Hematopoietic multipotent progenitor cell treated with erythropoietin and hydrocortisone succinate and interleukin-3 and kit ligand, for 15 days (in vitro differentiated cells): ENCODE results near the gene ZNF768.
"Not testable (repeated sequence)": the region's sequence is repeated elsewhere in the genome, so short reads cannot be mapped to it uniquely, and the experiment has no call there.

Experiments
- DNase-seq: peaks from one replicate; pipeline ENCODE4 v3.0.0-alpha.2; 2015; ENCODE audit warnings: low spot score

ZNF768 gene

DNA sequence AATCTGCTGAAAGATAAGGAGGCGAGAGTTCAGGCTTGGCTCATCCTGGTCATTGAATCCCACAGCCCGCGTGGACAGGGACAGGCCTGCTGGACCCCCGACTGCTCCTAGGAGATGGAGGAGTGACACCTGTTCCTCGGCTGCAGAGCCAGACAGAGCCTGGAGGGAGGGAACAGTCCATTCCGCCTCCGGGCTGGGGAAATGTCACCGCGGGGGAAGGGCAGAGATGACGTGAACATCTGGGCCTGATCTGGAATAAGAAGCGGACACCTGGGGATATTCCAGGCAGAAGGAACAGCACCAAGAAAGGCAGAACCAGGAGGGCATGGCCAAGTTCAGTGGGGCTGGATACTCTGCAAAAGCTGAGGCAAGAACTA lies 6.8 kb upstream of the ZNF768 start:
- DNase-seq, result no peak

DNA sequence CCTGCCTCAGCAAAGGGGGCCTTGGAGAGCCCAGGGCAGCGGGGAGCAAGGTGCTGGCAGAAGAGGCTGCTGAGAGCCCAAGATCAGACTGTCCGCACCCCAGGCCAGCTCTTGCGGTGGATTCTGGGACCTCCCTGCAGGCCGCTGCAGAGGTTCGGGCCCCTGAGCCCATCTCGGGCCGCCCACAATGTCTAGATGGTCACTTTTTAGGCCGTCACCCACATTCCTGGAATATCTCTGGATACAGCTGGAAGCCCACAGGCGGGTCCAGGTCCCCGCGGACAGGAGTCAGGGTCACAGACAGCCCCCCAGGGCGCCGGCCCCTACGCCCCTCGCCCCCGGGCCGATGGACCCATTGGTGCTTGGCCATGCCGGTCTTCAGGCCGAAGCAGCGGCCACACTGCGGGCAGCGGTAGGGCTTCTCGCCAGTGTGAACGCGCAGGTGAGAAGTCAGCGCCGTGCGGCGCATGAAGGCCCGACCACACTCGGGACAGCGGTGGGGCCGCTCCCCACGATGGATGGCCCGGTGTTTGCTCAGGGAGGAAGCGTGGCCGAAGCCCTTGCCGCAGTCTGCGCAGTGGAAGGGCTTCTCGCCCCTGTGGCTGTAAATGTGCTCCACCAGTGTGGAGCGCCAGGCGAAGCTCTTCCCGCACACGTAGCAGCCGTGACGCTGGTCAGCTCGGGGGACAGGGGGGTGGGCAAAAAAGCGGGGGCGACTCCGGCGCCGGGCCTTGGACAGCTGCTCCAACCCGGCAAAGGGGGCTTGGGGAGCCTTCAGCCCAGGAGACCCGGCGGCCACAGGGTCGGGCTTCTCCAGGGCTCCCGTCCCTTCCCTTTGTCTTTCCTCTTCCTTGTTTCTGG lies 6.1 kb upstream of the ZNF768 start:
- DNase-seq, result no peak

DNA sequence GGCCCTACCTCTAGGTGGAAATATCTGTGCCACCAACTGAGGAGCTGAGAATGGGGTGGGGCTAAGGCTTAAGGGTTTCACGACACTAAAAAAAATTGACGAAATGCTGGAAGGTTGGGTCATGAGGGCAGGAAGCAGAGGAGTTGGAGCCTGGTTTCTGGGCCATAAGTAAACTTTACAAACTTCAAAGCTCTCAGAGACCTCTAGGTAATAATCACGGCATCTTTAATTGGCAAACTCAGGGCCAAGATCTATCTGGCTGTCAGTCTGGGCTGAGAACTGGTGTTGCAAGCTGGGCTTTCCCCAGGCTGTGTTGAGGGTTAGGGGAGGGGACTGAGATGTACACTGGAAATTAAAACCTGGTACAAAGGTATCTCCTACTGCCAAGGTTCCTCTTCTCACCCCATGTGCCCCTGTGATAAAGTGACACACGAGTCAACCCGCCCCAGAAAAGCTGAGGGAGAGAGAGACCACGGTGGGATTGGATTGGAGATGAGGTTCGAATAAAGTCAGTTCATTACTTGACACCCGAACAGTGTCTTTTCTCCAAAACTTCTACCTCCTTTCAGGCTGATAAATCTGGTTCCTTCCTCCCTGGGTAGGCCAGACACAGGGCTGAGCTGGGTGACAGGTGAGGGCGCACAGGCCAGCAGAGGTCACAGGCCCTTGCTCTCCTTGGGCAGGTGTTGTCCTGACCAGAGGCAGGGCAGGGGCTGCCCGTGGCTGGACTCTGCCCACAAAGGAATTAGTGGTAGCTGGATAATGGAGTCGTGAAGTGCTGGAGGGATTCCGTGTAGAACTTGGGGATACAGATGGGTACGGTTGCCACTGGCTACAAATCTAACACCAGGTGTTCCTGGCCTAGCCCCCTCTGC lies 4.0 kb upstream of the ZNF768 start:
- DNase-seq, result no peak

DNA sequence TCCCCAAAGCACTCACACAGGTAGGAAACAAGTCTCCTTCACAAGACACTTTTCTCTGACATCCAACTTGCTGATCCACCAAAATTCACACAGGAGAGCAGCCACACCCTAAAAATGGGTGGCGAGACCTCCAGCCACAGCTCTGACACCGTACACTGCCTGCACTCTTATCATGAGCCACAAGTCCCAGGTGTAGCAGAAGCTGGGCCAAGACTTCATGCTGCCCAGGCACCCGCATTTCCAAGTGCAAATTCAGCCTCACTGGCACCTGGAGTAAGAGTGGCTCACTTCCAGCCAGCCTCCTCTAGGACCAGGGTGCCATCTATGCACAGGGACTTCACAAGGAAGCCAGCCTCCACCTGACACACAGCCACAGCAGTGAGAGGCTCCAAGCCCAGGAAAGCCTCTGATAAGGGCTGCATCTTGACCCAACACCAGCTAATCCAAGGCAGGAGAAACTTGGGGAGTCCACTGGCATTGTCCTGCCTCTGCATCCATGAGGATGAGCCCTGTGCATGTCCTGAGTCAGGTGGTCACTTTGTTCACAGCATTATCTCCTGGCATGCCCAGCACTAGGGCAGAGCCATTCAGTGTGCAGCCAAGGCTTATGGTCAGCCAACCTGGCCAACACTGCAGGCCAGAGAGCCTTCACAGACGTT lies 2.6 kb upstream of the ZNF768 start:
- DNase-seq, result peak; percentile 42

DNA sequence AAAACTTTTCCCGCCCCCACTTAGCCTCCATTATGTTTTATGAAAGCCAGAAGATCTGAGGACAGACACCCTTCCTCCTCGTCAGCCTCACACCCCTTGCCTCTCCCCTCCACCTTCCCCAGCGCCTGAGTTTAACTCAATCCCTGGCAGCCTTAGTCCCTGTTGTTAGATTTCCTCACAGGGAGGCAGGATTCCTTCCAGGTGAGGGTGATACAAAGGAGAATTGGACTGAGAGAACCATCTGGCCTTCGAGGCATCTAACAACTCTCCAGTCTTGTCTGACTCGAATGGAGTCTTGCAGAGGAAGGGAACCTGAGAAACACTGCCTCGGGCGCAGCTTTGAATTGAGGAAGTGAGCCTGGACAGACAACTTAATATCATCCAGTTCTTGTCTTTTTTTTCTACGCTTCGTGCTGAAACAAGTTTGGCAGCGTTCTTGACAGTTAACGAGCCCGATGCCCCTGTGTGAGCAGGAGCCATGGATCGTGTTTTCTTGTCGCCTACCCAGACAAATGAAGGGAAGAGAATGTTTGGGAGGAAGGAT lies 1.3 kb upstream of the ZNF768 start:
- no peak for DNase-seq

DNA sequence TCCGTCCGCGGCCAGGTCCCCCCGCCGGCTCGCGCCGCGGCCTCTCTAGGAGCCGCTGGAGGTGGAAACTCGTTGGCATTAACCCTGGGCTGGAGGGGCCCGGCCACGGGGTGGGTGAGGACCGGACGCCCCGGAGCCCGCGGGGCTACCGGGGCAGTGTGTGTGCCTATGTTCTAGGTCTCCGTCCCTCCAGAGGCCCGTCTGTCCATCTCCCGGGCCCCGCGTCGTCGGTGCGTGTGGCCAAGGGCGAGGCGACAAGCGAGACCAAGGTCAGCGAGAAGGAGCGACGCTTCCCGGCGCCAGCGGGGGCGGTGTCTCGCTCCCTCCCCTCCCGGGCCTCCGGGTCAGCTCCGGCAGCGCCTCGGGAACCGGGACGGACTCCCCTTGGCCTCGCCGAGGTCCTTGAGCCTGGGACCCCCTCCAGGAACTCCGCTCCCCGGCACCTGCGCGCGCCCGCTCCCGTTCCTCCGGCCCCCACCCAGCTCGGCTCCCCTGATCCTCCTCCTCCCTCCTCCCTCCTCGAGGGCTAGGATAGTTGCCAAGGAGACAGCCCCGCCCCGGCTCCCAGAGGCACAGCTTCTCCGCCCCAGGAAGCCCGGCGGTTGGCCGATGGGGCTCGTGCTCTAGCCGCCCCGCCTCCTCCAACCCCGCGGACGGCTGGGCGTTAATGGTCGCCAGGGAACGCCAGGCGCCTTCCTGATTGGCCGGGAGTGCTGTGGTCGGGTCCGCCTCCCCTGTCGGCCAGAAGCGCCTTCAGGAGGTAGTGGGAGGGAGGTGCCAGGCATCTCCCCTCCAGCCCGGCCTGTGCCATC lies 663 bp upstream of the ZNF768 start:
- peak; percentile 98 for DNase-seq

DNA sequence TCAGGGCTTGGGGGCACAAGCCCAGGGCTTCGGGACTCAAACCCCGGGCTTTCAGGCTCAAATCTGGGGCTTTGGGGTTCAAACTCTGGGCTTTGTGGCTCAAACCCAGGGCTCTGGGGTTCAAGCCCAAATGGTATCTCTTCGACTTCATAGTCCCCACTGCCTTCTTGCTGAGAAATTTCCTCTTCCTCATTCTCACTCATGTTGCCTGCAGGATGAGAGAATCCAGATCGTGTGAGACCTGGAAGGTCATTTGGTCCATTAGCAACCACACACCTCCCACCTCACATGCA lies 576 bp downstream of the ZNF768 start:
- DNase-seq, result no peak

DNA sequence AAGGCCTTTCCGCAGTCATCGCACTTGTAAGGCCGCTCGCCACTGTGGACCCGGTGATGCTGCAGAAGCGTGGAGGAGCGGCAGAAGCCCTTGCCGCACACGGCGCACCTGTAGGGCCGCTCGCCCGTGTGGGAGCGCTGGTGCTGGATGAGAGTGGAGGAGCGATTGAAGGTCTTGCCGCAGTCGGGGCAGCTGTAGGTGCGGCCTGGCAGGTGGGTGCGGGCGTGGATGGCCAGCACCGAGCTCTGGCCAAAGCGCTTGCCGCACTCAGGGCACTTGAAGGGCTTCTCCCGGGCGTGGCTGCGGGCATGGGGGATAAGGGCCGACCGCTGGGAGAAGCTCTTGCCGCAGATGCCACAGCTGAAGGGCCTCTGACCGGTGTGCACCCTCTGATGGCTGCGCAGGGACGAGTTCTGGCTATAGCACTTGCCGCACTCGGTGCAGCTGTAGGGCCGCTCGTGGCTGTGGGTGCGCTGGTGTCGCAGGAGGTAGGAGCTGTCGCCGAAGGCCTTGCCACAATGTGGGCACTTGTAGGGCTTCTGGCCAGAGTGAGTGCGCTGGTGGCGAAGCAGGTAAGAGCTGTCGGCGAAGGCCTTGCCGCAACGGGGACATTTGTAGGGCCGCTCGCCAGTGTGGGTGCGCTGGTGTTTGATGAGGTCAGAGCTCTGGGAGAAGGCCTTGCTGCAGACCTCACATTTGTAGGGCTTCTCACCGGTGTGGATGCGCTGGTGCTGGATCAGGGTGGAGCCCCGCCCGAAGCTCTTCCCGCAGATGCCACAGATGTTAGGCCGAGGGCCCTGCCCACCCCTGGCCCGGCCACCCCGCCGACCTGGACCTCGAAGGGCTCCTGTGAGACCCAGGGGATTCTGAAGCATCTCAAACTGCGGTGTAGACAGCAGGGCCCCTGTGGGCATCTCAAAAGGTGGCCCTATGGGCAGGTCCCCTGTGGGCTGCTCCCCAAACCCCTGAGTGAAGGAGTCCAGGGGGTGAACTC lies 1.5 kb downstream of the ZNF768 start:
- no peak for DNase-seq

DNA sequence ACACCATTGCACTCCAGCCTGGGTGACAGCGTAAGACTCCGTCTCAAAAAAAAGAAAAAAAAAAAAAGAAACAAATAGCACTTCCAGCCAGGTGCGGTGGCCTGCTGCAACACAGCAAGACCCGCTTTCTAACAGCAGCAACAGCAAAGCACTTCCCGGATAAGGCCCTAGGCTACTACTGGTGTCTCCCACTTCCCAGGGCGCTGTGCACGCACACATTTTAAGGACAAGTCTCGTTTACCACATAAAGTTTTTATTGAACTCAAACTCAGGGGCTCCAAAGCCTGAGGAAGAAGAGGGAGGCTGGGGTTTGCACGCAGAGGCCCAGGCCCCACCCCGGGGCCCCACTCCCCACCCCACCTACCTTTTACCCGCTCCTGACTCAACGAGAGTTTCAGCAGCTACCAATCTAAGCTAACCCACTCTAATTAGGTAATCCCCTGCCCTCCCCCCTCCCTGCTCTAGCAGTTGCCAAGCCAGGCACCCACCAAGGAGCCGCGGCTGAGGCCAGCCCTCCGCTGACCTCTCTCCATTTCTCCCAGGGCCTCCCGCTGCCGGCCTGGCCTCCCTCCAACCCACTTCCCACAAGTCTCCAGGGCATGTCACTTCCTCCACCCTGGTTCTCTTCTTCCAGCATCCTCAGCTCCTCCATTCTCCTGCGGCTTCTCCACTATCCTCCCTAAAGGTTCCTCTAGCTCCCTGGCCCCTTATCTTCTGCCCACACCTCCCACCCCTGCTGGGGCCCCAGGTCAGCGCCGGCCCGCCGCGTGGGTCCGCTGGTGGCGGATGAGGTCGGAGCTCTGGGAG lies 2.4 kb downstream of the ZNF768 start:
- no peak for DNase-seq

DNA sequence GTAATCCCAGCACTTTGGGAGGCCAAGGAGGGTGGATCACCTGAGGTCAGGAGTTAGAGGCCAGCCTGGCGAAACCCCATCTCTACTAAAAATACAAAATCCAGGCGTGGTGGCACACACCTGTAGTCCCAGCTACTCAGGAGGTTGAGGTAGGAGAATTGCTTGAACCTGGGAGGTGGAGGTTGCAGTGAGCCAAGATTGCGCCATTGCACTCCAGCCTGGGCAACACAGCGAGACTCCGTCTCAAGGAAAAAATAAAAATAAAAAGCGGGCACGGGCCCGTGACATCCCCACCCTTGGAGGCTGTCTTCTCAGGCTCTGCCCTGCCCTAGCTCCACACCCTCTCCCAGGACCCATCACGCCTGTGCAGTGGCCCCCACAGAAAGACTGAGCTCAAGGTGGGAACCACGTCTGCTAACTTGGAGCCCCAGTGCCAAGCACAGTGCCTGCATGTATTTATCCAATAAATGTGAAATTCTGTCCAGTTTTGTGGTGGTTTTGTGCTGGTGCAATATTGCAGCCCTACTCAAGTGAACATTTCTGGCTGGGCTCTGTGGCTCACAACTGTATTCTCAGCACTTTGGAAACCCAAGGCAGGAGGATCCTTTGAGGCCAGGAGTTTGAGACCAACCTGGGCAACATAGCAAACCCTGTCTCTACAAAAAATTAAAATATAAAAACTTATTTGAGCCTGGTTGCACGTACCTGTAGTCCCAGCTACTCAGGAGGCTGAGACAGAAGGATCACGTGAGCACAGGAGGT lies 3.5 kb downstream of the ZNF768 start:
- not testable (repeated sequence) for DNase-seq

DNA sequence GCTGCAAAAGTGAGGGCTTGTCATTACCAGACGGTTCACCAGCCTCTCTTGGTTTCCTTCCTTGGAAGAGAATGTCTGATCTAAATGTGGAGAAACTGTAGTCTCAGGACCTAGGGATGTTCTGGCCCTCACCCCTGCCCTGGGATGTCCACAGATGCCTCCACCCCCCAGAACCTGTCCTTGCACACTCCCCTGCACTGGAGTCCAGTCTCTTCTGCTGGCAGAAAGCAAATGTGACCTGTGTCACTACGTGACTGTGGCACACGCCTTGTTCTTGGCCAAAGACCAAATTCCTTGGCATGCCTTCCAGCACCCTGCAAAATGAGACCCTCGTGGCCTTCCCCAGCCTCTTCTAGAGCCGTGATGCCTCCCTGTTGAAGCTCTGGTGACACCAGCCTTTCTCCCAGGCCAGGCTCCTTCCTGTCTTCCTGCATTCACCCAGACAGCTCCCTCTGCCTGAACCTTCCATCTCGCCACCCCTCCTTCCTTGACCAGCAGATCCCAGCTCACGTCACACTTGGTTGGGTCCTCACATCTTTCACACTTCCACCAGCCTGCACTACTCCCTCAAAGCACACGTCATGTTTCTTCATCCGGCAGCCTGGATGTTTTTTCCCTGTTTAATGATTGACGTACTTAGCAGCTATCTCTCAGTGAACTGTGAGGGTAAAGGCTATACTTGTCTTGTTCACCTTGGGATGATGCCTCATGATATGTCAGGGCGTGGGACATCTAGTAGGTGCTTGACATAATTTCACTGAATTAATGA lies 4.3 kb downstream of the ZNF768 start:
- no peak for DNase-seq

DNA sequence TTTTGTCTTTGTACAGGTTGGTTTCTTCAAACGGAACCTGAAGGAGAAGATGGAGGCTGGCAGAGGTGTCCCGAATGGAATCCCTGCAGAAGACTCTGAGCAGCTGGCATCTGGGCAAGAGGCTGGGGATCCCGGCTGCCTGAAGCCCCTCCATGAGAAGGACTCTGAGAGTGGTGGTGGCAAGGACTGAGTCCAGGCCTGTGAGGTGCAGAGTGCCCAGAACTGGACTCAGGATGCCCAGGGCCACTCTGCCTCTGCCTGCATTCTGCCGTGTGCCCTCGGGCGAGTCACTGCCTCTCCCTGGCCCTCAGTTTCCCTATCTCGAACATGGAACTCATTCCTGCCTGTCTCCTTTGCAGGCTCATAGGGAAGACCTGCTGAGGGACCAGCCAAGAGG lies 4.9 kb downstream of the ZNF768 start:
- no peak for DNase-seq

DNA sequence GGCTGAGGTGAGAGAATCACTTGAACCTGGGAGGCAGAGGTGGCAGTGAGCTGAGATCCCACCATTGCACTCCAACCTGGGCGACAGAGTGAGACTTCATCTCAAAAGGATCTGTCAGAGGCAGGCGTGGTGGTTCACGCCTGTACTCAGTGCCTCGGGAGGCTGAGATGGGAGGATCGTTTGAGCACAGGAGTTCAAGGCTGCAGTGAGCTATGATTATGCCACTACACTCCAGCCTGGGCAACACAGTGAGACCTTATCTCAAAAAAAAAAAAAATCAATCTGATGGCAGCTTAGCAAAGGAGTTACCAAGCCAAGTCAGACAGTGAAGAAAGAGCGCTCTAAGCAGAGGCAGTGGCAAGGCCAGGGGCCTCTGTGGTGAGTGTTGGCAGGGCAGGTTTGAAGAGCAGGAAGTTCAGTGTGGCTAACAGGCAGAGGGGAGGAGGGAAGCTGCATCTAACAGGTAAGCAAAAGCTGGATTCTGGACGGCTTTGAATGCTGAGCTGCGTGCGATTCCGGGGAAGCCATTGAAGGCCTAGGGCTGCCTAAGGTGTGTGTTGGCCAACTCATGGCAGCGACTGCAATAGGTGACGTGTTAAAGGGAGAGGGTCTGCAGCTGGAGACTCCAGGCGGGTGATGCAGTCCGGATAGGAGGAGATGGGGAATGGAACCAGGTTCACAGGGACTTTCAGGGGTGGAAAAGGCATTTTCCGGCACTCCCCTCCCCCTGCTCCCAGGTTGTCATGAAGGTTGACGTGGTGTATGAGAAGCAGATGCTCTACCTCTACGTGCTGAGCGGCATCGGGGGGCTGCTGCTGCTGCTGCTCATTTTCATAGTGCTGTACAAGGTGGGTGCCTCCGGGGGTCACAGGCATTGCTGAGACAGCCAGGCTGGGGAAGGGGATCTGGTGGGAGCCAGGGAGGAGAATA lies 7.0 kb downstream of the ZNF768 start:
- DNase-seq, result no peak

DNA sequence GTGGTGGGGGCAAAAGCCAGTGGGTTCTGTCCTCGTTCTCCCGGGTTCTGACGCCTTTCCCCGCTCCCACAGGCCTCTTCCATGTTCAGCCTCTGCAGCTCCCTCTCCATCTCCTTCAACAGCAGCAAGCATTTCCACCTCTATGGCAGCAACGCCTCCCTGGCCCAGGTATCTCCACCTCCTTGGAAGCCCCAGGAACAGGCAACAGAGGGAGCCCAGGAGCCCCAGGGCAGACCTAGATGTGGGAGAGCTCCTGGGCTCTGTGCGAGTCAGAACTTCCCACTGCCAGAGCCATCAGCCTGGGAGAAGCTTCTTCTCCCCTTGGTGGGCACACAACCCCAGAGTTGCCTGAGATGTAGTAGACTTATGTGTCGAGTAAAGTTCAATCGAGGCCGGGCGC lies 7.8 kb downstream of the ZNF768 start:
- no peak for DNase-seq

DNA sequence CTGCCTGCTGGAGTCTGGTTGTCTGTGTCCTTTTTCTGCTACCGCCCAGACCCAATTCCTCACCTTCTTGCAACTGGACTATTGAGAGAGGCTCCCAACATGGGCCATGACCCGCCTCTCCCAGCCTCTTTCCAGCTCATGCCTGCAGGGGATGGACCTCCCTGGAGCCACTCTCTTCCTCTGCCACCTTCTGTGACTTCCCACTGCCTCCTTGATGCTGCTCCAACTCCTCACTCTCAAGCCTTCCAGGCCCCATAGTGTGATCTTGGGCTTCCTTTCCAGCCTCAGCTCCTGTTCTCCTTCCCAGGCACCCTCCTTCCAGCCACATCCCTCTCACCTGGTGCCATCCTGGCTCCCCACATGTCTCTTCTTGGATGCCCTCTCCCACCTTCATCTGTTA lies 11.1 kb downstream of the ZNF768 start:
- no peak for DNase-seq

DNA sequence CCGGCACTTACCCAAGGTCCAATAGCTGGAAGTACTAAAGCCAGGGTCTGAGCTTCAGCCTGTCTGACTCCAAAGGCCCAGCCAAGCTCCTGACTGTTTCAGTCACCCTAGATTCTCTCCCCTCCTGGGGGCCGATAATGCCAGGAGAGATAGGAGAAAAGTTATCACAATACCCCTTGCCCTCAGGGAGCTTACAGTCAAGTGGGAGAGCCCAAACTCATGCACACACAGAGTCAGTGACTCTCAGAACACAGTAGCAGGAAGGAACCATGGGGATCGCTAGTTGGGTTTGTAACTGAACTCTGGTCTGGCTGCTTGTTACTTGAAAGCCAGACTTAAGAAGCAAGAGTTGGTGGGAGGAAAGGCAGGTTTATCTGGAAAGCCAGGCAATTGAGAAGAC lies 14.9 kb downstream of the ZNF768 start:
- no peak for DNase-seq

DNA sequence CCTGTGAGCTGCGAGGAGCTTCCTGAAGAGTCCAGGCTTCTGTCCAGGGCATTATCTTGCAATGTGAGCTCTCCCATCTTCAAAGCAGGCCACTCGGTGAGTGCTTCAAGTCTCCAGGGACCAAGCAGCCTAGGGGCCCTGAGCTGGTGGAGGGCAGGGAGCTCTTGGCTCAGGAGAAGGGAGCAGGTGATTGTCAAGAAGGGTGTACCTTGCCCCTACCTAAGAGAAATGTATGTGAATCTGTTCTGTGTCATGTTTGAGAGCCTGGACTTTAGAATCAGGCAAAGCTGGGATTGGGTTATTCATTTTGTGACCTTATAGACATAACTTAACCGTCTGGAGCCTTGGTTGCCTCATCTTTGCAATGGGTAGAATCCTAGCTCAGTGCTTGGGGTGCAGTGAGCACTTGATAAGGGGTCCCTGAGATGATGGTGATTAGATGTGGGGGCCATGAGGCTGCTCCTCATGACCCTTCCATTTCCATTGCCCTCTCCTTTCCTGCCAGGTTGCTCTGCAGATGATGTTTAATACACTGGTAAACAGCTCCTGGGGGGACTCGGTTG lies 15.9 kb downstream of the ZNF768 start:
- no peak for DNase-seq
